Measurements from ENCODE around the gene GEMIN4. TPM values are rescaled to one million over a fixed set of nuclear protein-coding genes. Genes with fewer than 3 reads are reported as not detected.
A peak's percentile ranks its signal among the peaks of the same experiment; 100 is the strongest.
"Not testable (repeated sequence)": the region's sequence is repeated elsewhere in the genome, so short reads cannot be mapped to it uniquely, and the experiment has no call there.

GEMIN4 gene
- total RNA-seq, 2 experiments from 2014 or later = 41.4 to 45.8 TPM

- Mint-ChIP-seq H3K27me3 (ENCODE audit: low read depth) (no peaks in the 10 kb centered on the region), H3K36me3 (ENCODE audit: low read depth) (peaks cover 73% of the 10 kb centered on the region), H3K27ac (no peak overlapping the region), H3K4me3 (no peak overlapping the region), H3K9me3 (ENCODE audit: insufficient read depth) (no peaks in the 10 kb centered on the region), H3K4me1 (ENCODE audit: low read depth) (peaks cover 12% of the 10 kb centered on the region)
- DNase-seq (no peak), ATAC-seq (no peak)
- ChIA-PET POLR2A (interaction anchor here (1.5 kb wide), 1 partner anchor 8 kb away, joined by 7 read pairs; the partner anchor contains the start of genes GLOD4 and MRM3), CTCF (interaction anchor here (0.6 to 0.8 kb wide), 2 partner anchors 207 to 222 kb away, joined by 3 read pairs; partner anchors contain the start of gene TIMM22)
Measured at GRCh38 chr17:774313-774584, 22.2 kb upstream of the GEMIN4 start.

DNA sequence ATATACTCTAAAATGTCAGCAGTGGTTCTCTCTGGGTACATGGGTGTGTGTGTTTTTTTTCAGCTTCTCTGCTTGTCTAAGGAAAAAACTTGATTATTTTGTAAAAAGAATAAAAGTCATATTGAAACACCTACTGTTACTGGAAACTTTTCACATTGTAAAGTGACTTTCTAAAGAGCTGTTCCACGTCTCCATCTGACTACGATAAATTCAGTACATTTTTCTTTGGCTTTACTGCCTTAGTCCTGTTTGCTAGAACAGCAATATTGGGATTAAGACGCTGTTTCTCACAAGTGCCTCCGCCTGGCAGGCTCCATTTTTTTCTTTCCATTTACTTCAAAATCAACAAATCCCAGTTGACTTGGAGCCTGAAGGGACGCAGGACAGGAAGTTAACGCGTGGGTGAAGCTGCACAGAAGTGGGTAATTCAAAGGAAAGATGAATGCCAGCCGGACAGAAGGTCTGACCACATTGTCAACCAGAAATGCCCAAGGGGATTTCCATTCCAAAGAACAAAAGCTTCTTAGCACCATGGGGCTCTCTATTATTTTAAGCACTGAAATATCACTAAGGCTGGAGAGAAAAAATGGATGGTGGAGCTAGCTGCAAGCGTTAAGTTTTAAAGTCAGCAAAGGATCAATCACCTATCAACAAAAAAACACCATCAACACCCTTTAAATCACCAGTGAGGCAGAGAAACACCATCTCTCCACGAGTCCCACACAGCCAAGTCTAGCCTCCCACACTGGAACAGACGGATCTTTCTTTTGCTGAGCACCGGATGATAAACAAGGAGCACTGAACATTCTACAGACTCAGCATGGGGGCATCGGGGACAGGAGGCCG lies 21.6 kb upstream of the GEMIN4 start:
- ATAC-seq (no peak), DNase-seq (no peak)
- Mint-ChIP-seq H3K27me3 (ENCODE audit: low read depth) (no peaks in the 10 kb centered on the region), H3K36me3 (ENCODE audit: low read depth) (peaks cover 78% of the 10 kb centered on the region), H3K27ac (no peak overlapping the region), H3K9me3 (ENCODE audit: insufficient read depth) (no peaks in the 10 kb centered on the region), H3K4me3 (no peak overlapping the region), H3K4me1 (ENCODE audit: low read depth) (peaks cover 12% of the 10 kb centered on the region)
- CTCF ChIA-PET = interaction anchor here (0.6 to 1.0 kb wide), 4 partner anchors 8 to 223 kb away, joined by 3 read pairs; partner anchors contain the start of gene TIMM22
- POLR2A ChIA-PET = interaction anchor here (0.6 to 1.5 kb wide), 2 partner anchors 8 to 17 kb away, joined by 3 to 7 read pairs; partner anchors contain the start of genes GLOD4 and MRM3

GRCh38 chr17:773016-773415 lies 21.0 kb upstream of the GEMIN4 start:
- POLR2A ChIA-PET = interaction anchor here (0.6 to 1.5 kb wide), 2 partner anchors 9 to 16 kb away, joined by 3 to 7 read pairs; partner anchors contain the start of genes GLOD4 and MRM3
- Mint-ChIP-seq H3K4me1 (ENCODE audit: low read depth) (peaks cover 12% of the 10 kb centered on the region), H3K9me3 (ENCODE audit: insufficient read depth) (no peaks in the 10 kb centered on the region), H3K4me3 (no peak overlapping the region), H3K36me3 (ENCODE audit: low read depth) (peaks cover 73% of the 10 kb centered on the region), H3K27me3 (ENCODE audit: low read depth) (no peaks in the 10 kb centered on the region), H3K27ac (no peak overlapping the region)
- no peak for DNase-seq
- ATAC-seq = no peak
- CTCF ChIA-PET = interaction anchor here (0.9 to 1.0 kb wide), 2 partner anchors 9 to 72 kb away, joined by 3 read pairs; no protein-coding TSS in a partner anchor

GRCh38 chr17:767076-767475 lies 15.0 kb upstream of the GEMIN4 start:
- no peak overlapping the region for H3K4me3 Mint-ChIP-seq
- H3K9me3 Mint-ChIP-seq (ENCODE audit: insufficient read depth) = no peaks in the 10 kb centered on the region
- ATAC-seq (no peak), DNase-seq (no peak)
- POLR2A ChIA-PET = no interaction called here
- peaks cover 46% of the 10 kb centered on the region for H3K36me3 Mint-ChIP-seq (ENCODE audit: low read depth)
- no peaks in the 10 kb centered on the region for H3K27me3 Mint-ChIP-seq (ENCODE audit: low read depth)
- no peak overlapping the region for H3K27ac Mint-ChIP-seq
- no peaks in the 10 kb centered on the region for H3K4me1 Mint-ChIP-seq (ENCODE audit: low read depth)
- CTCF ChIA-PET = no interaction called here

DNA sequence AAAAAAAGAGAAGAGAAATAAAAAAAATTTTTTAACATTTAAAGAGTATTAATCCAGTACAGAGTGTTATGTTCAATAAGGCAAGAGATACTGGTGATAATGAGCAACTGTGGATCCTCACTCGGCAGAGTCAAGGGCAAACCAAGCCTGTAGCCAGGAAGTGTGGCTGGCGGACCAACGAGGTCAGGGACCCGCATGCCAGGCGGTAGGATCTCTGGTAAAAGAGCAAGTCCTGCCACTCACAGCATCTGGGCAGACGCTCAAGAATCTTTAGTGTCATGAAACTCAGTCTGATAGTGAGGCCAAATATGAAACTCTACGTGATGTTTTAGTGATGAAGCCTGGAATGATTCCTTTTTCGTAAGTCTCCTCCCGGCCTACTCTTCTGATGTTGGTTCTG lies 8.3 kb upstream of the GEMIN4 start:
- H3K27me3 Mint-ChIP-seq (ENCODE audit: low read depth) = no peaks in the 10 kb centered on the region
- DNase-seq = no peak
- no peaks in the 10 kb centered on the region for H3K9me3 Mint-ChIP-seq (ENCODE audit: insufficient read depth)
- H3K4me1 Mint-ChIP-seq (ENCODE audit: low read depth) = no peaks in the 10 kb centered on the region
- H3K27ac Mint-ChIP-seq = no peak overlapping the region
- CTCF ChIA-PET = no interaction called here
- peaks cover 41% of the 10 kb centered on the region for H3K36me3 Mint-ChIP-seq (ENCODE audit: low read depth)
- POLR2A ChIA-PET = no interaction called here
- H3K4me3 Mint-ChIP-seq = no peak overlapping the region
- no peak for ATAC-seq

- Mint-ChIP-seq H3K9me3 (ENCODE audit: insufficient read depth) (no peaks in the 10 kb centered on the region), H3K36me3 (ENCODE audit: low read depth) (peaks cover 37% of the 10 kb centered on the region), H3K27ac (no peak overlapping the region), H3K4me1 (ENCODE audit: low read depth) (no peaks in the 10 kb centered on the region), H3K4me3 (no peak overlapping the region), H3K27me3 (ENCODE audit: low read depth) (no peaks in the 10 kb centered on the region)
- ATAC-seq (no peak), DNase-seq (no peak)
- POLR2A ChIA-PET = no interaction called here
- CTCF ChIA-PET = no interaction called here
Measured at GRCh38 chr17:759964-760363, 7.9 kb upstream of the GEMIN4 start.

- ATAC-seq; H3K27ac Mint-ChIP-seq; DNase-seq; H3K9me3 Mint-ChIP-seq (ENCODE audit: insufficient read depth); POLR2A ChIA-PET; H3K27me3 Mint-ChIP-seq (ENCODE audit: low read depth); H3K4me3 Mint-ChIP-seq: not testable (repeated sequence)
- peaks cover 29% of the 10 kb centered on the region for H3K36me3 Mint-ChIP-seq (ENCODE audit: low read depth)
- H3K4me1 Mint-ChIP-seq (ENCODE audit: low read depth) = peaks cover 16% of the 10 kb centered on the region
- CTCF ChIA-PET = interaction anchor here (1.1 to 2.0 kb wide), 2 partner anchors 23 to 26 kb away, joined by 3 to 5 read pairs; partner anchors contain the start of genes GLOD4 and MRM3
Measured at GRCh38 chr17:756010-756567, 4.0 kb upstream of the GEMIN4 start.

- not testable (repeated sequence) for H3K27me3 Mint-ChIP-seq (ENCODE audit: low read depth); ATAC-seq; H3K27ac Mint-ChIP-seq; H3K4me3 Mint-ChIP-seq; DNase-seq; H3K9me3 Mint-ChIP-seq (ENCODE audit: insufficient read depth)
- H3K36me3 Mint-ChIP-seq (ENCODE audit: low read depth) = peaks cover 33% of the 10 kb centered on the region
- H3K4me1 Mint-ChIP-seq (ENCODE audit: low read depth) = peaks cover 22% of the 10 kb centered on the region
- ChIA-PET POLR2A (interaction anchor here (0.6 to 3.6 kb wide), 2 partner anchors 26 to 118 kb away, joined by 3 to 17 read pairs; partner anchors contain the start of genes GLOD4 and MRM3), CTCF (interaction anchor here (0.9 to 2.0 kb wide), 4 partner anchors 22 to 343 kb away, joined by 3 to 5 read pairs (median 4); partner anchors contain the start of genes GLOD4 and MRM3)
Measured at GRCh38 chr17:755319-755961, 3.4 kb upstream of the GEMIN4 start.

- Mint-ChIP-seq H3K27me3 (ENCODE audit: low read depth) (no peaks in the 10 kb centered on the region), H3K4me1 (ENCODE audit: low read depth) (peaks cover 31% of the 10 kb centered on the region)
- CTCF ChIA-PET = interaction anchor here (1.0 to 1.5 kb wide), 6 partner anchors 10 to 341 kb away, joined by 3 to 10 read pairs (median 4); no protein-coding TSS in a partner anchor
Measured at GRCh38 chr17:753418-753817, 1.4 kb upstream of the GEMIN4 start.

DNA sequence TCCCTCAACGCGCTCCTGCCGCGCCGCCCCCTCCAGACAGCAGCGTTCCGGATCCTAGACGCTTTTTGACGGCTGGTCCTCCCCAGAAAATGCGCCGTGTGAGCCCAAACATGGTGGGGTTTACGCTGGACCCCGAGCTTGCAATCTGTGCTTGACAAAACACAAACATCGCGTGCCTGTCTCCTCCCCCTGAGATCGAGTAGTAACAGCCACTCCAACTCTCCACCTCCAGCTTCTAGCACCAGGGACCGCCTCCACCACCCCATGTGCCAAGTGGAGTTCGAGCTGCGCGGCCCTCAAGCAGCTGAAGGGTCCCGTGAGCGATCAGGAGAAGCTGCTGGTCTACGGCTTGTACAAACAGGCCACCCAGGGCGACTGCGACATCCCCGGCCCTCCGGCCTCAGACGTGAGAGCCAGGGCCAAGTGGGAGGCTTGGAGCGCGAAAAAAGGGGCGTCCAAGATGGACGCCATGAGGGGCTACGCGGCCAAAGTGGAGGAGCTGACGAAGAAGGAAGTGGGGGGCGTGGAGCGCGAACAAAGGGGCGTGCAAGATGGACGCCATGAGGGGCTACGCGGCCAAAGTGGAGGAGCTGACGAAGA lies 656 bp upstream of the GEMIN4 start:
- Mint-ChIP-seq H3K9me3 (ENCODE audit: insufficient read depth) (no peaks in the 10 kb centered on the region), H3K36me3 (ENCODE audit: low read depth) (peaks cover 45% of the 10 kb centered on the region), H3K4me3 (peak overlapping the region; percentile 95), H3K27ac (peak overlapping the region; percentile 96), H3K27me3 (ENCODE audit: low read depth) (no peaks in the 10 kb centered on the region), H3K4me1 (ENCODE audit: low read depth) (peaks cover 31% of the 10 kb centered on the region)
- ChIA-PET CTCF (interaction anchor here (0.6 to 2.2 kb wide), 13 partner anchors 9 to 434 kb away, joined by 3 to 13 read pairs (median 4); partner anchors contain the start of genes GLOD4, MRM3 and VPS53), POLR2A (interaction anchor here (0.7 to 3.6 kb wide), 6 partner anchors 11 to 336 kb away, joined by 3 to 17 read pairs (median 4); partner anchors contain the start of genes GLOD4 and MRM3)
- DNase-seq (peak; percentile 54), ATAC-seq (peak; percentile 6)

More at GRCh38 chr17:753418-753817, 1.4 kb upstream of the GEMIN4 start:
- H3K4me3 Mint-ChIP-seq = peak overlapping the region; percentile 50
- DNase-seq (no peak), ATAC-seq (no peak)
- peak overlapping the region; percentile 72 for H3K27ac Mint-ChIP-seq
- no peaks in the 10 kb centered on the region for H3K9me3 Mint-ChIP-seq (ENCODE audit: insufficient read depth)
- POLR2A ChIA-PET = interaction anchor here (0.7 to 3.6 kb wide), 3 partner anchors 10 to 28 kb away, joined by 3 to 17 read pairs (median 3); partner anchors contain the start of genes GLOD4 and MRM3
- peaks cover 38% of the 10 kb centered on the region for H3K36me3 Mint-ChIP-seq (ENCODE audit: low read depth)
